Left ventricle myocardium superior (tissue), 1 donor: ENCODE measurements around the gene KMT5B. TPM values are rescaled to one million over a fixed set of nuclear protein-coding genes. Genes with fewer than 3 reads are reported as not detected.
A peak's percentile ranks its signal among the peaks of the same experiment; 100 is the strongest.

Experiments
- ATAC-seq: fragments of 200-7000 bp; cut with Tn5 transposase; one replicate; pipeline ENCODE4 v1.9.1; 2020; ENCODE audit warnings: mild to moderate bottlenecking, moderate library complexity
- DNase-seq: peaks from one replicate; pipeline ENCODE4 v3.0.0-alpha.2; 2020
- intact Hi-C: fragments of 100-400 bp; cut with micrococcal nuclease; formaldehyde crosslinking; loops from one replicate; pipeline ENCODE4 v1.11.0; 2022
- total RNA-seq: library from RNA; stranded (reverse); fragmentation: NEBNext Ultra II Directional; extraction: Animal tissue kit (Norgen Biotek cat#: 25700); gene quantifications from one replicate; pipeline ENCODE4 v1.2.1, GENCODE V29; 2021
- donor health status: DM: no; HTN: yes; CAD: no; lungs with severe emphysema.

Gene KMT5B
- total RNA-seq, 1 donor from 2014 or later: 30.4 TPM

GRCh38 chr11:68191661-68192579 lies 21.2 kb downstream of the KMT5B start:
- ATAC-seq: peak; percentile 12
- no peak for DNase-seq
- intact Hi-C loops: no loop called here

DNA sequence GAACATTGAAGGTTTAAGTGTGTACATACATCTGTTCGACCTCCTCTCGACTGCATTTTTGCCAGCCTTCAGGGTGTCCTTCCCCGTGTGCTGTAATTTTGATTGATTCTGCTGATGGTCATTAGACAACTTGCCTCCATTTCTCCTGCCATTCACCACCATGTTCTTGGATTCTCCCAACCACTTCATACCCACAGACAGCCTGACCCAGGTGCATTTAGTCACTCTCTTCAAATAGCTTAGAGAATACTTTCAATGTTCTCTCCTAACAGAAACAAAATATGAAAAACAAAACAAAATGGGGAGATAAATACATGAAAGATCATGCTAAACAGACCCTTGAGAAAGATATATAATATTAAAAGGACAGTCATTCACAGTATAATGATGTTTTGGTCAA lies 23.2 kb downstream of the KMT5B start:
- no peak for ATAC-seq
- no peak for DNase-seq

DNA sequence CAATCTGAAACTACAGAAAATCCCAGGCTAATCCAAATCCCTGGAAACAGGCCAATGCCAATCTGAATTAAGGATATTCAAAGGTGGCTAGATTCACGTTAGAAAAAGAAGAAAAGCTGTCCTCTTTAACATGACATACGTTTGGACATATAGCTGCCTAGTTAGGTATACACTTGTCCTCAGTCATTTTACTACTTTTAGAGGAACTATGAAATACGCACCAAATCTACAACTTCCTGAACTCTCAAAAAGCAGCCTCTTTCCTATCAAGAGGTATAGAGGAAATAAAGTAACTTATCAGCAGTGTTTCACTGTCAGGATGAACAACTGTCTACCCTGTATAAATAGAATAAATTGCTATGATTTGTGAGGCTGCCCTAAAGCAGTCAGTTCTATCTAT lies 24.0 kb downstream of the KMT5B start:
- ATAC-seq: no peak
- intact Hi-C loops: no loop called here

More for the DNA sequence above, 23.2 kb downstream of the KMT5B start:
- intact Hi-C loops: no loop called here

GRCh38 chr11:68186061-68186460 lies 27.0 kb downstream of the KMT5B start:
- intact Hi-C loops: no loop called here
- DNase-seq (no peak), ATAC-seq (no peak)

More for the DNA sequence above, 24.0 kb downstream of the KMT5B start:
- DNase-seq: no peak

DNA sequence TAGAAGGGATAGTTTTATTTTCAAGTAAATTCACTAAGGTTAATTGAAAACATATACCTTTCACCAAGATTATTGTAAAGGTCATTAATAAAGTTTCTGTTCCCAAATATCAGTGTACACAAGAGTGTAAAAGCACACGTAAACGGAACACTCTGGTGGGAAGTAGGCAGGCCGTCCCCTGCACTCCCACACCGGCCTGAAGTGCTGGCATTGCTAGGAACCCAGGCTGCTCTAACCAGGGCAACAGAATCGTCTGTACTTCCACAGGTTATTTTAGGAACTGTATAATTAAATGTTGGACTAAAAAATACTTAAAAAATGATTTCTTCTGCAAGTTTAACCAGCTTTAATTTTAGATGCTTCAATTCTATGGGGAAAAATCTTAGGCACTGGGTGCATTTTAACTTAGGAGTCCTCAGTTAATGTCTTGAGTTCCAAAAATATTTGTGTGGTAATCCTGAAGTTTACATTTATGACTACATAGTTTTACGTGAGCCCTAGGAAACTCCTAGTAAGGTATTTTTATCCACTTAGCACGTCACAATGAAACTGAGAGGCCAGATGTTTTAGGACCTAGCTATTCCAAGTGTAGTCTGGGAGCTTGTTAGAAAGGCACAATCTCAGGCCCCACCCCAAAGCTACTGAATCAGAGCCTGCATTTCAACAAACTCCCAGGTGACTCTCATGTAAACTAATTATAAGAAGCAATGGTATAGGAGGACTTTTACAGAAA lies 31.2 kb downstream of the KMT5B start:
- ATAC-seq (no peak), DNase-seq (no peak)
- intact Hi-C loops: no loop called here

DNA sequence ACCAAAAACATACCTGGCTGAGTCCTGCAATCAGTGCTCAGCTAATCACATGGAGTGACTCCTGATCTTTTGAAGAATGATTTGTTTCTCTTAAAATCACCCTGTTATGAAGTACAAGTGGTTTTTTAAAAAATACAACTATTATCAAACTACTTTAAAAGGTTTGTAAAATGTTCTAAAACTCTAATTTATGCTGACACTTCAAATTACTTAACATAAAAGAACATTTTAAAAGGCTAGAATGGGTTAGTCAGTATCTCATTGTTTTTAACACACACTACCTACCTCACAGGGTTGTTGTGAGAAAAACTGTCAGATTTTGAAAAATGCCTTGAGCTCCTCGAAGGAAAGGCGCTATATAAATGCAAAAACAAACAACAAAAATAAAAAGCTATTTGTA lies 33.2 kb downstream of the KMT5B start:
- ATAC-seq (no peak), DNase-seq (no peak)
- intact Hi-C loops: no loop called here

DNA sequence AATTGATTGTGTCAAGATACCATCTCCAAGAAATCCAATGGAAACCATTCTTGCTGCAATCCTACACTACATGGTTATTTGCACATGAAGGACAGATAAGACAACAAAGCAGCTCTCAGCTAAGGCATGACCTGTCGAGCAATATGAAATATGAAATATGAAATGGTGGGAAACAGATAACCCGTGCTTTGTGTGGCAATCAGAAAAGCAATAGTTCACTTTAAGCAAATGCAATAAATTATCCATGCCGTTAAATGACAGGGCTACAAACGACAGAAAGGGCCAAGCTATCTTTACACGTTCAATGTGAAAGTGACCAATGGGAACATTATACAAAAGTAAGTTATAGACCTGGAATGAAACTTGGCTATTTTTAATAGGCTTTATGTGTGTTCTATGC lies 35.2 kb downstream of the KMT5B start:
- no peak for ATAC-seq
- intact Hi-C loops: no loop called here
- DNase-seq: no peak

DNA sequence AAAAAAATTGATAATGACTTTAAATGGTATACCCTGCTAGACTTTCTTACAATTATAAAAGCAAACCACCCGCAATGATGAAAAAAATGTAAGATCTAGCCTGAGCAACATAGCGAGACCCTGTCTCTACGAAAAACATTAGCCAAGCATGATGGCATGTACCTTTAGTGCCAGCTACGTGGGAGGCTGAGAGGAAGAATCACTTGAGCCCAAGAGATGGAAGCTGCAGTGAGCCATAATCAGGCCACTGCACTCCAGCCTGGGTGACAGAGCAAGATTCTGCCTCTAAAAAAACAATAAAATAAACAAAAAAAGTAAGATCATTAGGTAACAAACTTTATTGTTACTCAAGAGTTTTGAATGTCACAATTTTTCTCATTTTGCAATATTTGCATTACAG lies 39.2 kb downstream of the KMT5B start:
- ATAC-seq (no peak), DNase-seq (no peak)
- intact Hi-C loops: no loop called here

GRCh38 chr11:68169442-68169841 lies 43.7 kb downstream of the KMT5B start:
- ATAC-seq (no peak), DNase-seq (no peak)
- intact Hi-C loops: no loop called here

DNA sequence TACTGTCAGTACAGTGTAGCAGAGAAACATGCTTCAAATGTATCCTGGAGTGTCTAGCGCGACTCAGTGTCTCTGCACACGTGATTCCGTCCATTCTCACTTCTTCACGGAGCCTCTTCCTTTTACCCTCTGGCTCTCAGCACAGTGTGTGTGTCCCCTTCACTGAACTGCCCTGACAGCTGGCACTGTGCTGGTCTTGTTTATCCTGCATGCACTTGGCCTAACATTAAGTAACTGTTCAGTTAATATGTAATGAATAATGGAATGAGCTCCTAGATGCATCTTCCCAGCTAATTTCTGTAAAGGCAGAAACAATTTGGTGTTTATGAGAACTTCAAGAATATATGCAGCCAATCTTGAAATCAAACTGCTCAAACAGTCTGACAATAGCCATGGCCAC lies 44.4 kb downstream of the KMT5B start:
- DNase-seq: no peak
- ATAC-seq: no peak
- intact Hi-C loops: no loop called here

- intact Hi-C loops: no loop called here
- DNase-seq: no peak
- no peak for ATAC-seq
These were observed 45.6 kb downstream of the KMT5B start for GRCh38 chr11:68167474-68167873.

- intact Hi-C loops: no loop called here
These were observed 46.1 kb downstream of the KMT5B start for GRCh38 chr11:68166969-68167368.

GRCh38 chr11:68165601-68166000 lies 47.5 kb downstream of the KMT5B start:
- intact Hi-C loops: no loop called here
- DNase-seq (no peak), ATAC-seq (no peak)

More at GRCh38 chr11:68166969-68167368, 46.1 kb downstream of the KMT5B start:
- DNase-seq (no peak), ATAC-seq (no peak)

- intact Hi-C loops: no loop called here
- no peak for ATAC-seq
- no peak for DNase-seq
These were observed 48.7 kb downstream of the KMT5B start for GRCh38 chr11:68164437-68164836.

DNA sequence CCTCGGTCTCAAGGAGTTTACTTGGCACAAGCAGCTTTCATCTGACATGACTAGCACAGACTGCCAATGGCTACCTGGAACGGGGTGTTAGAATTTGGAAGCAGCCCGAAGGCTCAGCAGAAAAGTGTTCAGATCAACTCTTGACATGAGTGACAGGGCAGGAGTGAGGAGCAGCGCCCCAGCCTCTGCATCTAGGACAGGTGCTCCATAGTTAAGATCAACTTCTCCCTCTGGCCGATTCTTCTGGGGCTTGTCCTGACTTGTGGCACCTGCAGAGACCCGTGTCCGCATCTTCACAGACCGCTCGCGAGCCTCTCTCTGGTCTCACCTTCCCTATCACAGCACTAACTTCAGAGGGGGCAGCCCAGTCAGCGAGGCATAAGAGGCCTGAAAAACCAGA lies 49.4 kb downstream of the KMT5B start:
- ATAC-seq (no peak), DNase-seq (no peak)
- intact Hi-C loops: no loop called here

DNA sequence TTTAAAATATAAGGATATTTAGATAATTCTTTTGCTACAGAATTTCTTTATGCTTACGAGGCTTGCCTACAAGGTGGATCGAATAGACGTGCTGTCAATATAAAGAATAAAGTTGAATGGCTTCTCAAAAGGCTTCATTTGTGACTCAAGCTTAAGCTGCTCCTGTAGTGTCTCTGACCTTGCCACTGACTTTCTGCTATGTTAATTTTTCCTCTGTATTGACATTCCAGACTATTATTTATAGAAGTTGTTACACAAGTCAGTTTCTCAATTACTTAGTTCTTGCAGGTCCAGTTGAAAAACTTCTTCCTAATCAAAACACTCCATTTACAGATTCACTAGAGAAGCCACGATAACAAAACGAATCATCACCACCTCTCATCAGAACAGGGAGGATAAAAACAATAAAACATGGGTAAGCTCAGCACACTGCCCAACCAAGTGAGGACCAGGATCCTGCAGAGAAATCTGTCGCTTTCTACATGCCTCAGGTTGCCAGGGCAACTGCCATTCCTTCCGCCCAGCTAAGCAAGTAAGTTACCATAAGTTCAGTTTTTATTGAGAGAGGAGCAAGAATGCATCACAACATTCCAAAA lies 52.9 kb downstream of the KMT5B start:
- ATAC-seq: peak; percentile 53
- DNase-seq: no peak
- intact Hi-C loops: no loop called here

DNA sequence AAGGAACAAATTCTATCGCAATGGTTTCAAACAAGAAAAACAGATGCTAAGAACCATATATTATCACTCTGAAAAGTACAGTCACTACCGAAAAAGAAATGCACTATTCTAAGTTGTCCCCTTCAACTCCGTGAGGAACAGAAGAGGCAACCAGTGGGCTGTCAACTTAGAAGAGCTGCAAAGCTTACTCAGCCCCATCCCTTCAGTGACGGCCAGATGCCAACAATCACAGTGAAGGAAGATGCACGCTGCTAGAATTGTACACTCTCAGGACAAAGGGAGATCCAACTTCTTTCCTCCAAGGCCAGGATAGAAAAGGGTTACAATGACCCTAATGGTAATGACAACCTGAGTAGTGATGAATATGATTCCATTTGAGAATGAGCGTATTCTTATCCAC lies 53.4 kb downstream of the KMT5B start:
- no peak for DNase-seq
- intact Hi-C loops: no loop called here
- peak; percentile 39 for ATAC-seq

DNA sequence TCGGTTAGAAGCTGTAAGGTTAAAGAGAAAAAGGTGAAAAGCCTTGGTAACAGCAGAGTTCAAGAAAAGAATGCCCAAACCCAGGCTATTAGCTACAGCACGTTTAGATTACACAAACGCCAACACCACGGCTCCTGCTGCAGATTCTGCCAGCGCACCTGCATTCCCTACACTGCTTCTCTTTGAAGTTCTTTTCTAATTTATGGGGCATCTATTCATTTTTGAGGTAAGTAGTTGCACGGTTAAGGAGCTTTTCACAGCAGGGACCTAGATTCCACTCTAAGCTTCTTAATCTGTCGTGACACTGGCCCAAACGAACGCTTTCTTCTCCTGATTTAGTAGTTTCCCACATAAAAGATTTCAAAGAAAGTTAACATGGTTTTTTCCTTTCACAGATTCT lies 53.9 kb downstream of the KMT5B start:
- DNase-seq: no peak
- ATAC-seq: no peak
- intact Hi-C loops: no loop called here

GRCh38 chr11:68158580-68158979 lies 54.5 kb downstream of the KMT5B start:
- intact Hi-C loops: no loop called here
- DNase-seq (no peak), ATAC-seq (no peak)

- ATAC-seq (no peak), DNase-seq (no peak)
- intact Hi-C loops: no loop called here
These were observed 59.4 kb downstream of the KMT5B start for GRCh38 chr11:68153742-68154141.
